Measurements from ENCODE around the gene IGFN1. TPM values are rescaled to one million over a fixed set of nuclear protein-coding genes. Genes with fewer than 3 reads are reported as not detected.

The IGFN1 gene
- total and polyA plus RNA-seq, 3 donors from 2014 or later = 8.2 to 16.4 (median 12.5) TPM

GRCh38 chr1:201143726-201144635 is 46.6 kb upstream of the IGFN1 start:
- TF ChIP-seq CTCF (IDR thresholded peaks at IDR 0.05) (no peak), POLR2A (IDR thresholded peaks at IDR 0.05) (no peak)
- Histone ChIP-seq H3K4me3 (no peak overlapping the region), H3K27ac (no peak overlapping the region), H3K4me1 (peaks cover 9% of the 10 kb centered on the region), H3K36me3 (ENCODE audit: low read depth, missing control alignments) (no peaks in the 10 kb centered on the region), H3K9me3 (no peaks in the 10 kb centered on the region), H3K27me3 (no peaks in the 10 kb centered on the region)
- DNase-seq = no peak
- WGBS, 2 donors = 83 to 86% methylated on average over 18 of the region's 18 CpGs
- intact Hi-C loops (cut with DNase I; ENCODE audit: low total_unique reads) = no loop called here

- H3K4me1 ChIP-seq = peaks cover 9% of the 10 kb centered on the region
- TF ChIP-seq POLR2A (IDR thresholded peaks at IDR 0.05) (no peak), CTCF (IDR thresholded peaks at IDR 0.05) (no peak)
- H3K27me3 ChIP-seq = no peaks in the 10 kb centered on the region
- DNase-seq = no peak
- H3K27ac ChIP-seq = no peak overlapping the region
- intact Hi-C loops (cut with DNase I; ENCODE audit: low total_unique reads) = no loop called here
- no peak overlapping the region for H3K4me3 ChIP-seq
- H3K9me3 ChIP-seq = no peaks in the 10 kb centered on the region
- WGBS, 2 donors = 74 to 85% methylated on average over 5 of the region's 5 CpGs
- H3K36me3 ChIP-seq (ENCODE audit: low read depth, missing control alignments) = no peaks in the 10 kb centered on the region
Measured at GRCh38 chr1:201144701-201145100, 45.9 kb upstream of the IGFN1 start.

- Histone ChIP-seq H3K4me1 (peaks cover 9% of the 10 kb centered on the region), H3K4me3 (no peak overlapping the region), H3K9me3 (no peaks in the 10 kb centered on the region), H3K27me3 (no peaks in the 10 kb centered on the region), H3K27ac (no peak overlapping the region), H3K36me3 (ENCODE audit: low read depth, missing control alignments) (no peaks in the 10 kb centered on the region)
- intact Hi-C loops (cut with DNase I; ENCODE audit: low total_unique reads) = no loop called here
- 83 to 91% methylated on average over 3 of the region's 3 CpGs for WGBS, 2 donors
- no peak for DNase-seq
- TF ChIP-seq POLR2A (IDR thresholded peaks at IDR 0.05) (no peak), CTCF (IDR thresholded peaks at IDR 0.05) (no peak)
Measured at GRCh38 chr1:201145132-201145531, 45.5 kb upstream of the IGFN1 start.

GRCh38 chr1:201145816-201146215 is 44.8 kb upstream of the IGFN1 start:
- no peak for TF ChIP-seq POLR2A (IDR thresholded peaks at IDR 0.05)
- TF ChIP-seq CTCF (IDR thresholded peaks at IDR 0.05) = no peak
- Histone ChIP-seq H3K36me3 (ENCODE audit: low read depth, missing control alignments) (no peaks in the 10 kb centered on the region), H3K9me3 (no peaks in the 10 kb centered on the region), H3K4me3 (no peak overlapping the region), H3K4me1 (peaks cover 9% of the 10 kb centered on the region), H3K27me3 (no peaks in the 10 kb centered on the region), H3K27ac (no peak overlapping the region)
- 86 to 94% methylated on average over 7 of the region's 7 CpGs for WGBS, 2 donors
- intact Hi-C loops (cut with DNase I; ENCODE audit: low total_unique reads) = no loop called here
- DNase-seq = no peak
